ENCODE results near the gene INPP4A. TPM values are rescaled to one million over a fixed set of nuclear protein-coding genes. Genes with fewer than 3 reads are reported as not detected.

The INPP4A gene
- total RNA-seq, 1 donor from 2014 or later = 32.7 TPM

GRCh38 chr2:98540536-98540935 lies 95.9 kb downstream of the INPP4A start:
- DNase-seq (ENCODE audit: low spot score) = no peak

- no peak for DNase-seq (ENCODE audit: low spot score)
These were observed 96.8 kb downstream of the INPP4A start for GRCh38 chr2:98541489-98541888.

- DNase-seq (ENCODE audit: low spot score) = no peak
These were observed 97.2 kb downstream of the INPP4A start for GRCh38 chr2:98541906-98542305.

GRCh38 chr2:98543214-98543613 lies 98.6 kb downstream of the INPP4A start:
- DNase-seq (ENCODE audit: low spot score) = no peak

GRCh38 chr2:98543842-98544241 lies 99.2 kb downstream of the INPP4A start:
- DNase-seq (ENCODE audit: low spot score) = no peak

- DNase-seq (ENCODE audit: low spot score) = no peak
These were observed 100.9 kb downstream of the INPP4A start for GRCh38 chr2:98545591-98545990.

- no peak for DNase-seq (ENCODE audit: low spot score)
These were observed 101.5 kb downstream of the INPP4A start for GRCh38 chr2:98546186-98546585.

- no peak for DNase-seq (ENCODE audit: low spot score)
These were observed 102.6 kb downstream of the INPP4A start for GRCh38 chr2:98547092-98547790.

GRCh38 chr2:98548920-98549818 lies 104.5 kb downstream of the INPP4A start:
- no peak for DNase-seq (ENCODE audit: low spot score)

- DNase-seq (ENCODE audit: low spot score) = no peak
These were observed 105.5 kb downstream of the INPP4A start for GRCh38 chr2:98550165-98550564.

GRCh38 chr2:98551316-98551715 lies 106.7 kb downstream of the INPP4A start:
- DNase-seq (ENCODE audit: low spot score) = no peak

GRCh38 chr2:98552499-98553179 lies 108.0 kb downstream of the INPP4A start:
- no peak for DNase-seq (ENCODE audit: low spot score)

- no peak for DNase-seq (ENCODE audit: low spot score)
These were observed 109.6 kb downstream of the INPP4A start for GRCh38 chr2:98554116-98554861.

- no peak for DNase-seq (ENCODE audit: low spot score)
These were observed 111.0 kb downstream of the INPP4A start for GRCh38 chr2:98555696-98556095.

- no peak for DNase-seq (ENCODE audit: low spot score)
These were observed 111.8 kb downstream of the INPP4A start for GRCh38 chr2:98556344-98557033.

GRCh38 chr2:98558852-98559530 lies 114.3 kb downstream of the INPP4A start:
- no peak for DNase-seq (ENCODE audit: low spot score)

- DNase-seq (ENCODE audit: low spot score) = no peak
These were observed 114.9 kb downstream of the INPP4A start for GRCh38 chr2:98559581-98559980.

- DNase-seq (ENCODE audit: low spot score) = no peak
These were observed 115.7 kb downstream of the INPP4A start for GRCh38 chr2:98560256-98560771.

GRCh38 chr2:98561018-98561417 lies 116.4 kb downstream of the INPP4A start:
- DNase-seq (ENCODE audit: low spot score) = no peak
